Fibroblast of mammary gland (primary cell): ENCODE data around the gene IGFALS.
A peak's percentile ranks its signal among the peaks of the same experiment; 100 is the strongest.

Experiments
- DNase-seq: peaks from one replicate; pipeline ENCODE4 v3.0.0-alpha.2; 2010; ENCODE audit warnings: low read depth
- H3K4me3 ChIP-seq: 2 replicates; pipeline ENCODE4 v1.5.1; 2011; ENCODE audit warnings: low read depth, mild to moderate bottlenecking, low read length, moderate library complexity; ENCODE audit not compliant: control insufficient read depth
- TF ChIP-seq, protein P1 (sequence below): conservative IDR thresholded peaks from 2 replicates; pipeline ENCODE4 v1.5.1; 2011; ENCODE audit warnings: low read depth, low read length, inconsistent platforms; ENCODE audit not compliant: control insufficient read depth, insufficient read depth

The IGFALS gene

DNA sequence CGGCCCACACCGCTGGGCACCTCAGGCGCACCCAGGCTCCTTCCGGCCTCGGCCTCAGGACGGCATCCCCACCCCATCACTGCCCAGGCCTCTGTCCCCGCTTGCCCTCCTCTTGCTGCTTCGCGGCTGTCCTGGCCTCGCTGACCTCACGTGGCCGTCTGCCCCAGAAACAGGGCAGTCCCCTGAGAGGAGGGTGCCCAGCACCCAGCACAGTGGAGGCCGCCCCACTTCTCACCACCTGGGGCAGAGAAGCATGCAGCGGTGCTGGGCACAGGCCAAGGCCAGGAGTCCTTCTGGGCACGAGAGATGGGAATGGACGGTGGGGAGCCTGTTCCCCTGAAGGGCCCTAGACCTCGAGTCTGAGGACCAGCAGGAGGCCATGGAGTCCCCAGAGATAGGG is 24.2 kb upstream of the IGFALS start:
- TF ChIP-seq, protein P1, sequence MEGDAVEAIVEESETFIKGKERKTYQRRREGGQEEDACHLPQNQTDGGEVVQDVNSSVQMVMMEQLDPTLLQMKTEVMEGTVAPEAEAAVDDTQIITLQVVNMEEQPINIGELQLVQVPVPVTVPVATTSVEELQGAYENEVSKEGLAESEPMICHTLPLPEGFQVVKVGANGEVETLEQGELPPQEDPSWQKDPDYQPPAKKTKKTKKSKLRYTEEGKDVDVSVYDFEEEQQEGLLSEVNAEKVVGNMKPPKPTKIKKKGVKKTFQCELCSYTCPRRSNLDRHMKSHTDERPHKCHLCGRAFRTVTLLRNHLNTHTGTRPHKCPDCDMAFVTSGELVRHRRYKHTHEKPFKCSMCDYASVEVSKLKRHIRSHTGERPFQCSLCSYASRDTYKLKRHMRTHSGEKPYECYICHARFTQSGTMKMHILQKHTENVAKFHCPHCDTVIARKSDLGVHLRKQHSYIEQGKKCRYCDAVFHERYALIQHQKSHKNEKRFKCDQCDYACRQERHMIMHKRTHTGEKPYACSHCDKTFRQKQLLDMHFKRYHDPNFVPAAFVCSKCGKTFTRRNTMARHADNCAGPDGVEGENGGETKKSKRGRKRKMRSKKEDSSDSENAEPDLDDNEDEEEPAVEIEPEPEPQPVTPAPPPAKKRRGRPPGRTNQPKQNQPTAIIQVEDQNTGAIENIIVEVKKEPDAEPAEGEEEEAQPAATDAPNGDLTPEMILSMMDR = no peak

DNA sequence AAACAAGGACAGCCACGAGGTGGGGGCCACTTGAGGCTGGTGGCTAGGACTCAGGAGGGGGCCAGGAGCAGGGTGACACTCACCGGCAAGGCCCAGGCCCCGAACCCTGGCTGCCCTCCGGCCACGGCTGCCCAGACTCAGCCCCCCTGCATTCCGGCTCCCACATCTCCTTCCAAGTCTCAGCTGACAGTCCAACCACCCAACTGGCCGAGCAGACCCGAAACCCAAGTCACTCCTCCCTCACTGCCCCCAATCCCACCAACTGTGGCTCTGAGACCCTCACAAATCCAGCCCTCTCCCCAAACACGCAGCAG is 23.7 kb upstream of the IGFALS start:
- no peak for DNase-seq
- no peak overlapping the region for H3K4me3 ChIP-seq
- TF ChIP-seq, protein P1 = no peak

More for the DNA sequence above, 24.2 kb upstream of the IGFALS start:
- no peak overlapping the region for H3K4me3 ChIP-seq
- no peak for DNase-seq

DNA sequence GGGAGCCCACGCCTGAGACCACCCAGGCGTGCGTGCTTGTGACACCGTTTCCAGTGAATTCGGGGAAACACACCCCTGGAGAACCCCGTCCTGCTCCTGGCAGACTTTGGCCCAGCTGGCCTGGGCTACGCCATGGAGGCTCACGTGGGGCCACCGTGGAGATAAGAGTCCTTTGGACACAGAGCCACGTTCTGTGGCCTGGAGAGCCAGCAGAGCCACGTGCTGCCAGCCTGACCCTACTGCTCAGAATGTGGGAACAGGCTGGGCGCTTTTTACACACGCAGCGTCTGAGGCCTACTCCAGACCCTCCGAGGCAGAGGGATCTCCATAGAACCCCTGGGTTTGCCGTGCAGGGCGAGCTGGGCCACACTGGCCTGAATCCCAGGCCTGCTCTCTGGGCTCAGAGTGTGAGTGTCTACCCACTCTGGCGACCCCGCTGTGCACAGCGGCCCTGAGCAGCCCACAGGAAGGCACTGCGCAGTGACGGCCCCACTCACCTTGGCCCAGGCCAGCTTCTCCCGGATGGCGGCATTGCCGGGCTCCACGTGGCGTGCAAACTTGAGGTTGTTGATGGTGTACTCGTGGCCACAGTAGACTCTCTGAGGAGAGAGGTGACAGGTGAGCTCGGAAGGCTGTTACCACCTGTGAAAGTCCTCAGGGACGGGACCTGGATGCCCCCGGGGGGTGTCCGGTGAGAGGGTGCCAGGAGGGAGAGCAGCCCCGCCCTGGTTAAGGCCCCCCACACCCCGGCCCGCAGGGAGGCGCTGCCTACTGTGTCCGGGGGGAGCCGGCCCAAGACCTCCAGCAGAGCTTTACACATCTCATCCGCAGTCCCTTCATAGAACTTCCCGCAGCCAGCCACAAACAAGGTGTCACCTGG is 23.1 kb upstream of the IGFALS start:
- no peak for DNase-seq
- TF ChIP-seq, protein P1 = no peak
- H3K4me3 ChIP-seq = no peak overlapping the region

DNA sequence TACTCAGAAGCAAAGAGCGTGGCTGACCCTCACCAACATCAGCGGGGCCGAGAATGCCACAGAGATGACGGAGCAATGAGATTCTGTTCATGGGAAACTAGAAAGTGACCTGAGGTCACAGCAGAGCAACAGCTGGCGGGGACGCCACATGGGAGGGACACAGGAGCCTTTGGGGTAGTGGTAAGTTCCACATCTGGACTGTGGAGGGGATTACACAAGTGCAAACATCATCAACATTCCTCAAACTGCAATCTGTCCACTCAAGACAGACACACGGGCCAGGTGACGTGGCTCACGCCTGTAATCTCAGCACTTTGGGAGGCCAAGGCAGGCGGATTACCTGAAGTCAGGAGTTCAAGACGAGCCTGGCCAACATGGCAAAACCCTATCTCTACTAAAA is 22.0 kb upstream of the IGFALS start:
- DNase-seq = no peak
- TF ChIP-seq, protein P1 = no peak
- H3K4me3 ChIP-seq = no peak overlapping the region

DNA sequence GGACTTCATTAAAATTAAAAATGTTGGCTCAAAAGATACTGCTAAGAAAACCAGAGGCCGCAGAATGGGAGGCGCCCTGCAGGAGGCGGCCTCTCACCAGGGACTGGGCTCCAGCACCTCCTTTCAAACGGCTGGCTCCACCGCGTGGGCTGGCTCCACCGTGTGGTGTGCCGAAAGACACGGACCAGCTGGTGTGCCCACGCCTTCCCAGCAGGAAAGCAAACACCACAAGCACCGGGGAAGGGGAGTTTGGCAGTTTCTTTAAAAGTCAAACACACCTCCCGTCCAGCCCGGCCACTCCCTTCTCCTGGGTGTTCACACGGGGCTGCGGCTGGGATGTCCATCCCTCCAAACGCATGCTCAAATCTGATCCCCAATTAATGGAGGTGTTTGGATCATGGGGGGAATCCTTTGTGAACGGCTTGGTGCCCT is 19.2 kb upstream of the IGFALS start:
- DNase-seq = peak; percentile 73
- TF ChIP-seq, protein P1 = peak; percentile 51
- H3K4me3 ChIP-seq = peak overlapping the region; percentile 1

DNA sequence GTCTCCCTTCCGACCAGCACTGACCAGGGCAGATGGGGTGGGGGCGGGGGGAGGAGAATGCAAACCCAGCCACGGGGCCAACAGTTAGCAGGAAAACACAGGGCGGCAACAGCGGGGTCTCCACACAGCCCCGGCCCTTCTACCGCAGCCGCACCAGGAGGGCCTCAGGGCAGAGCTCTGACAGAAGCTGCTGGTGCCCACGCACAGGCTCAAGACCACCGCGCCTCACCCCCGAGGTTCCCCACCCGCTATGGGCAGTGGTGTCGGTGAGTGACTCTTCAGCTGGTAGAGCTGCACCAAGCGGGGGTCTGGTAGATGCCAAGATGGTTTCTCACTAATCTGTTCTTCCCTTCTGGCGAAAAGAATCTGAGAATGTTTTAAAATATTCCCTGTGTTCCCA is 17.0 kb upstream of the IGFALS start:
- DNase-seq = no peak
- no peak overlapping the region for H3K4me3 ChIP-seq
- TF ChIP-seq, protein P1 = no peak
